ENCODE measurements around the gene CSF1.

Gene CSF1

DNA sequence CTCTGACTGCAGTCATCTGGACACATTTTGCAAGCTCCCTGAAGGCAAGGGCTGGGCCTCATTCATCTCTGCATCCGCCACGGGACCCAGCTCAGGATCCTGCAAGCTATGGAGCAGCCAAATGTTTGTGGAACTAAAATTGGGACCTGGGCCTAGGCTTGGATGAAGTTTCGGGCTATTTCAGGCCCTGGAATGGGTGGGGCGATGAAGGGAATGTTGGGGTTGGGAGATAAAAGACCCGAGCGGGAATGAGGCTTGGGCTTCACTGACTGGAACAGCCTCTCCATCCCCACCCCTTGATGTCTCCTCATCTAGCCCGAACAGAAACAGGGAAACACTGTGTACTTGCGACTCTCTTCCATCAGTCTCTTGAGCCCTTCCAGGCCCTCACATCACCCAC, 66.6 kb downstream of the CSF1 start:
- no peak for DNase-seq (ENCODE audit: extremely low read depth, low read depth)
- TF ChIP-seq, protein P1, sequence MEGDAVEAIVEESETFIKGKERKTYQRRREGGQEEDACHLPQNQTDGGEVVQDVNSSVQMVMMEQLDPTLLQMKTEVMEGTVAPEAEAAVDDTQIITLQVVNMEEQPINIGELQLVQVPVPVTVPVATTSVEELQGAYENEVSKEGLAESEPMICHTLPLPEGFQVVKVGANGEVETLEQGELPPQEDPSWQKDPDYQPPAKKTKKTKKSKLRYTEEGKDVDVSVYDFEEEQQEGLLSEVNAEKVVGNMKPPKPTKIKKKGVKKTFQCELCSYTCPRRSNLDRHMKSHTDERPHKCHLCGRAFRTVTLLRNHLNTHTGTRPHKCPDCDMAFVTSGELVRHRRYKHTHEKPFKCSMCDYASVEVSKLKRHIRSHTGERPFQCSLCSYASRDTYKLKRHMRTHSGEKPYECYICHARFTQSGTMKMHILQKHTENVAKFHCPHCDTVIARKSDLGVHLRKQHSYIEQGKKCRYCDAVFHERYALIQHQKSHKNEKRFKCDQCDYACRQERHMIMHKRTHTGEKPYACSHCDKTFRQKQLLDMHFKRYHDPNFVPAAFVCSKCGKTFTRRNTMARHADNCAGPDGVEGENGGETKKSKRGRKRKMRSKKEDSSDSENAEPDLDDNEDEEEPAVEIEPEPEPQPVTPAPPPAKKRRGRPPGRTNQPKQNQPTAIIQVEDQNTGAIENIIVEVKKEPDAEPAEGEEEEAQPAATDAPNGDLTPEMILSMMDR (IDR thresholded peaks at IDR 0.05; ENCODE audit: low read depth, low read length) = no peak

DNA sequence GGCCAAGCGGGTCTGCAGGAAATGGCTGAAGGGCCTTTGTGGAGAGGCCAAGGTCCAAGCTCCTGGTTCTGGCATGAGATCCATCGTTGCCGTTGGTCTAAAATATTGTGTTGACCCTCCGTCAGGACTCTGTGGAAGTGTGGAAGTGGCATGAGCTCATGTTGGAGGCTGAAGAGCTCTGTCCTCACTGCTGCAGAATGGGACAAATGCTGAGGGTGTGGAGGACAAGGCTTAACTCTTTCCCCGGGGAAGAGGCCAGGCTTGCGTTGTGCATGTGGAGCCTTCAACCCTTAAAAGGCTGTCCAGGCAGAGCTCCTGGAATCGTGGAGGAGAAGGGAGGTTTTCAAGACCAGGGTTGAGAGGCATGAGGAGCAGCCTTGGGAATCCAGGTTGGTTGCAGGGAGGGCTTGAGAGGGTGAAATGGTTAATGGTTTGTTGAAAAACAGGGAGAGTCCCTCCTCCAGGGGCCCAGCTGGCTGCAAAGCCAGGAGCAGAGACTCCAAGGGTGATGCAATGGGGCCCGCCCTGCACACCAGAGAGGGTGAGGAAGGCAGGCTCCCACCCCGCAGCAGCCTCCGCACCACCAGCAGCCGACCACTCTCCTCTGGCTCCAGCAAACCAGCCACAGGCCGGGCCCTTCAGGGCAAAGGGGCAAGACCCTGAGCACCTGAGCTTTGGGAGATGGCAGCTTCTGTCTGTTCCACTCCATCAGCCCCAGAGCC, 67.2 kb downstream of the CSF1 start:
- TF ChIP-seq, protein P1 (IDR thresholded peaks at IDR 0.05; ENCODE audit: low read depth, low read length) = no peak
- no peak for DNase-seq (ENCODE audit: extremely low read depth, low read depth)

DNA sequence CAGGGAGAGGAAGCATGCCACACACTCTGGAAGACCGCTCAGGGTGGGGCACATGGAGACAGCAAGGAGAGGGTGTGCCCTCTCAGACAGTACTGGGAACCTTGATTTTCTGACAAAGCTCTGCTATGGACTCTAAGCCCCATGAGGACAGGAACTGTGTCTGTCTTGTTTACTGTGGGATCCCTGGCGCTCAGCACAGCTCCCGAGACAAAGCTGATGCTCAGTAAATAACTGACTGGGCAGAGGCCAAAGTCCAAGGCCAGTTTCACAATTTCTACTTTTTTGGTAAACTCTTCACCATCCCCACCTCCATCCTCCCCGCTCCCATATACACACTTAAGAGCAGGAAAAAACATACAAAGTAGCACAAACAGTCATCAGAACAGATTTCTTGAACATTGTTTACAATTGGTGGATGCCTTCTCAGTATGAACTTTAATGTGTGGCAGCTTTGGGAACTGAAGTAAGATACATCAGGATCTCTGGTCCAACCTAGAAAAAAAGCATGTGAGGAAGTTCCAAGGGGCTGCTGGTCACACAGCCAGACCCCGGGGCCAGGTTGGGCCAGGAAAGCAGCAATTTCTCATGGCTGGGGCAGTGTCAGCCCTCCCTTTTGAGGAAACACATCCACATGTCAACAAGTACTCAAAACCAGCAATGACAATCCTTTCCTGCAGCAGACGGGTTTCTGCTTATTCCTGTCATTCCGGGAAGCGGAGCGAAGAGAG, 68.3 kb downstream of the CSF1 start:
- no peak for DNase-seq (ENCODE audit: extremely low read depth, low read depth)
- TF ChIP-seq, protein P1 (IDR thresholded peaks at IDR 0.05; ENCODE audit: low read depth, low read length) = no peak

DNA sequence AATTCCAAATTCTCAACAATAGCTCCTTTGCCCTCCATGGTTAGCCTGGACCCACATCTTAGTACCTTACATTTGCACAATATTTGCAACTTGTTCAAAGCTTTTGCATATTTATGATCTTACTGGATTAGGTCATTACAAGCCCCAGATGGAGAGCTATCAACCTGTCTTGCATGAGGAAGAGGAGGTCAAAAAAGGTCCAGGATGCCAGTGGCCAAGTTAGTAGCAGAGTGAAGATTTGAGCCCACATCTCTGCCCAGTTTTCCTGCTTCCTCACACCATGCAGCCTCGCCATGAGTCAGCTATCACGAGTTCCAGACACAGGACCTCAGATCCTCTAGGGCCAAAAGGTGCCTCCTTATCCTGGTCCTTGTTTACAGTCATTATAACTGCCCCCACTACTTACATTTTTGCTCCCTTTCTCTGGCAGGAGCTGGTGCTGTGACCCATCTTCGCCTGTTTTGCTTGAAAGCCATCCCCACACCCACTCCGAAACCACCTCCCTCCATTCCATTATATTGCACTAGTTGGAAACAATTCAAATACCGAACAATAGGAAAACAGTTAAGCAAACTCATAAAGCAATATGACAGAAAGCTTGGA, 68.9 kb downstream of the CSF1 start:
- TF ChIP-seq, protein P1 (IDR thresholded peaks at IDR 0.05; ENCODE audit: low read depth, low read length) = no peak
- DNase-seq (ENCODE audit: extremely low read depth, low read depth) = peak; percentile 43

All from AG09319 (cell line).